CD4-positive, alpha-beta T cell (primary cell): ENCODE data around the gene PHF21B. TPM values are rescaled to one million over a fixed set of nuclear protein-coding genes. Genes with fewer than 3 reads are reported as not detected.
"Not testable (repeated sequence)": the region's sequence is repeated elsewhere in the genome, so short reads cannot be mapped to it uniquely, and the experiment has no call there.

Source experiments
- ATAC-seq: fragments of 200-7000 bp; cut with Tn5 transposase; one replicate; pipeline ENCODE4 v1.10.0; 2022; ENCODE audit warnings: mild to moderate bottlenecking; ENCODE audit not compliant: poor library complexity
- CTCF ChIA-PET: fragments of 350-600 bp; sonication (Branson Sonifier 250); formaldehyde crosslinking; loops from one replicate; lab custom pipeline; 2021; ENCODE audit warnings: antibody characterized with exemption, inconsistent platforms; lab: Charles Lee
- POLR2A ChIA-PET: fragments of 350-600 bp; sonication (Branson Sonifier 250); formaldehyde crosslinking; loops from one replicate; lab custom pipeline; 2021; ENCODE audit warnings: antibody characterized with exemption, inconsistent platforms; lab: Charles Lee
- DNase-seq, 14 experiments: peaks; one replicate each; pipeline ENCODE4 v3.0.0-alpha.2; 2013 to 2020; ENCODE audit warnings: mixed read lengths in 2 of 14
- H3K27ac ChIP-seq, 2 donors: one replicate each; pipeline versions ENCODE4 v1.5.1 to v1.7.0; 2013; ENCODE audit warnings: low read length in 2 of 2, low read depth in 1 of 2, mild to moderate bottlenecking in 1 of 2
- H3K27me3 ChIP-seq, 2 experiments: 1 replicate in 1 of 2; 2 replicates in 1 of 2; pipeline versions ENCODE4 v1.6.1 to v1.7.0; 2013; ENCODE audit warnings: low read length in 2 of 2, control low read depth in 1 of 2, mild to moderate bottlenecking in 1 of 2, moderate library complexity in 1 of 2; ENCODE audit not compliant: insufficient read depth in 2 of 2, control insufficient read depth in 1 of 2
- H3K36me3 ChIP-seq: one replicate; pipeline ENCODE4 v1.6.1; 2013; ENCODE audit warnings: low read length, control low read depth; ENCODE audit not compliant: insufficient read depth
- H3K4me1 ChIP-seq: one replicate; pipeline ENCODE4 v1.6.1; 2013; ENCODE audit warnings: low read length, control low read depth; ENCODE audit not compliant: insufficient read depth
- H3K4me3 ChIP-seq: one replicate; pipeline ENCODE4 v1.5.1; 2013; ENCODE audit warnings: mild to moderate bottlenecking, low read length, moderate library complexity
- H3K9me3 ChIP-seq, 2 experiments: 1 replicate in 1 of 2; 2 replicates in 1 of 2; pipeline versions ENCODE4 v1.6.1 to v1.7.0; 2013; ENCODE audit warnings: low read length in 2 of 2, mild to moderate bottlenecking in 2 of 2, control low read depth in 1 of 2, moderate library complexity in 1 of 2; ENCODE audit not compliant: control insufficient read depth in 1 of 2, insufficient read depth in 1 of 2
- H3K27ac Mint-ChIP-seq: one replicate; pipeline ENCODE4 v1.8.0; 2020; ENCODE audit warnings: mixed read lengths
- H3K27me3 Mint-ChIP-seq: one replicate; pipeline ENCODE4 v1.8.0; 2021; ENCODE audit warnings: mixed read lengths
- H3K36me3 Mint-ChIP-seq: one replicate; pipeline ENCODE4 v1.8.0; 2021; ENCODE audit warnings: low read depth, mixed read lengths
- H3K4me1 Mint-ChIP-seq: one replicate; pipeline ENCODE4 v1.8.0; 2021; ENCODE audit warnings: low read depth, mixed read lengths
- H3K4me3 Mint-ChIP-seq: one replicate; pipeline ENCODE4 v1.8.0; 2020; ENCODE audit warnings: mild to moderate bottlenecking, mixed read lengths
- H3K9me3 Mint-ChIP-seq: one replicate; pipeline ENCODE4 v1.8.0; 2020; ENCODE audit warnings: mixed read lengths
- CTCF ChIP-seq: fragments of 200-600 bp; IDR thresholded peaks from one replicate; pipeline ENCODE4 v1.8.0; 2022; ENCODE audit warnings: antibody characterized with exemption, mild to moderate bottlenecking
- intact Hi-C, 2 experiments: fragments of 100-400 bp; cut with DNase I in 1 of 2; cut with micrococcal nuclease in 1 of 2; formaldehyde crosslinking; loops; one replicate each; pipeline versions ENCODE4 v1.15.1 to v1.9.0; 2023 to 2025; cut with DNase I, micrococcal nuclease
- total RNA-seq, 174 experiments: library from RNA in 2 of 174; stranded (reverse) in 2 of 174; gene quantifications; one replicate each; pipeline ENCODE4 v1.2.3 and lab custom pipeline; 2021 to 2026

The PHF21B gene
- total RNA-seq, 2 experiments from 2014 or later: not detected

DNA sequence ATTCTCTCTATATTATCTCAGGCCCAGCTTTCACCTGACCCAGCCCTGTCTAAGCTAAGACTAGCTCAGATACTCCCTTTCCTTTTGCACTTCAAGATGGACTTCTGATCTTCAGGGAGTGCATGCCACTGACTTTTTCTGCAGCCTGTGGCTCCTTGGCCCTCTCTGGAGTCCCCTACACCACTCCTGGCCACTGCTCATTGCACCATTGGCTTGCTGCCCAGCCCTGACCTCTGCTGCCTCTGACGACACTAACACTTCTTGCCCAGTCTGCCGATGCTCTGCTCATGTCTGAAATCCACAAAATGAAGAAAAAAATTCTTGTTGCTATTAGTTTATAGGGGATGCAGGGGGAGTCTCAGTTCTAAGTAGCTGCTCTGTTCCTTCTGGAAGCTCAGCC, 106.6 kb downstream of the PHF21B start:
- H3K36me3 ChIP-seq, CTCF ChIA-PET: not testable (repeated sequence)

DNA sequence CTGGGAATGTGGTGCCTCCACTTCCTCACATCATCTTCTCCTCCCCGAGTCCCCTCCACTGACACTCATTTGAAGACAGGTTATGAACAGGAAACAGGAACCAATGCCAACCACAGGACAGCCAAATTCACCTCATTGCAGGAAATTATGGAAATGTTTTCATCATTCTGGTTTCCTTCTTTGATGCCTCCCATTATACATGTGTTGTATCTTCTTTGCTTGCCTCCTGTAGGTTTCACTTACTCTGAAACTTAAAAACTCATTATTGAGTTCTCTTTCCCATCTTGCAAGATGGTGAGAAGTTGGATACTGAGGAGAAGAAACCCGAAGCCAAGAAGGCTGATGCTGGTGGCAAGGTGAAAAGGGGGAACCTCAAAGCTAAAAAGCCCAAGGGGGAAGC, 108.5 kb downstream of the PHF21B start:
- Mint-ChIP-seq H3K27me3 (peaks cover 28% of the 10 kb centered on the region), H3K4me3 (no peak overlapping the region), H3K36me3 (no peaks in the 10 kb centered on the region), H3K4me1 (no peaks in the 10 kb centered on the region), H3K27ac (no peak overlapping the region), H3K9me3 (peaks cover 2% of the 10 kb centered on the region)
- ChIA-PET CTCF (no interaction called here), POLR2A (no interaction called here)
- no peaks in the 10 kb centered on the region for H3K4me1 ChIP-seq
- peaks cover 10 to 15% of the 10 kb centered on the region in 2 experiments for H3K9me3 ChIP-seq
- H3K4me3 ChIP-seq: no peak overlapping the region
- DNase-seq (peak in 1 of 14 experiments; percentile 5), ATAC-seq (no peak)
- H3K27me3 ChIP-seq: peaks cover 0 to 4% of the 10 kb centered on the region in 2 experiments
- no peak for TF ChIP-seq CTCF
- no peaks in the 10 kb centered on the region for H3K36me3 ChIP-seq
- intact Hi-C loops: no loop called here
- H3K27ac ChIP-seq: no peak overlapping the region

More for the DNA sequence above, 106.6 kb downstream of the PHF21B start:
- POLR2A ChIA-PET, H3K27me3 ChIP-seq, intact Hi-C loops, H3K4me3 ChIP-seq, H3K4me1 Mint-ChIP-seq, H3K36me3 Mint-ChIP-seq, ATAC-seq, DNase-seq, H3K4me1 ChIP-seq, H3K4me3 Mint-ChIP-seq, H3K27ac Mint-ChIP-seq, H3K9me3 Mint-ChIP-seq, H3K27ac ChIP-seq: not testable (repeated sequence)
- peaks cover 8 to 15% of the 10 kb centered on the region in 2 experiments for H3K9me3 ChIP-seq
- H3K27me3 Mint-ChIP-seq: peaks cover 36% of the 10 kb centered on the region

DNA sequence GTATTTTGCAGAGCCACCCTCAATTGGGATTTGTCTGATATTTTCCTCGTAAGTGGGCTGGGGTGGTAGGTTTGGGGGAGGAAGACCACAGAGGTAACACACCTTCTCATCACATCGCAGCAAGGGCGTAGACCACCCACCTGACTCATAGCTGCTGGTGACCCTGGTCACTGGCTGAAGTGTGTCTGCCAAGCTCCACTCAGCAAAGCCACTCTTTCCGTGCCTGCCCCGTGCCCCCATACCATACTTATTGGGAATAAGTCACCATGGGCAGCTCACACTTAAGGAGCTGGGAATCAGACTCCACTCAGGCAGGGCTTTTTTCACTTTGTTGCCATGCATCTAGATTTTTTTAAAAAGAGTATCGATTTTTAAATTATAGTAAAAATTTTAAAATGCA, 111.6 kb downstream of the PHF21B start:
- no peak overlapping the region for H3K27ac ChIP-seq
- H3K36me3 Mint-ChIP-seq: no peaks in the 10 kb centered on the region
- ATAC-seq (no peak), DNase-seq (no peak)
- H3K27ac Mint-ChIP-seq: no peak overlapping the region
- intact Hi-C loops: no loop called here
- peaks cover 2% of the 10 kb centered on the region for H3K9me3 Mint-ChIP-seq
- peaks cover 6% of the 10 kb centered on the region for H3K27me3 Mint-ChIP-seq
- TF ChIP-seq CTCF: no peak
- no peaks in the 10 kb centered on the region for H3K4me1 Mint-ChIP-seq
- ChIA-PET POLR2A (no interaction called here), CTCF (no interaction called here)
- peaks cover 10 to 15% of the 10 kb centered on the region in 2 experiments for H3K9me3 ChIP-seq
- no peaks in the 10 kb centered on the region for H3K4me1 ChIP-seq
- H3K27me3 ChIP-seq: peaks cover 0 to 4% of the 10 kb centered on the region in 2 experiments
- H3K4me3 ChIP-seq: no peak overlapping the region
- H3K36me3 ChIP-seq: no peaks in the 10 kb centered on the region
- no peak overlapping the region for H3K4me3 Mint-ChIP-seq
